Effector memory CD8-positive, alpha-beta T cell (primary cell): ENCODE measurements around the gene CYP1A1.

Experiments used
- ATAC-seq: fragments of 150-1000 bp; cut with Tn5 transposase; replicated peaks from 2 replicates; pipeline ENCODE4 v1.10.0; 2021; ENCODE audit warnings: mild to moderate bottlenecking, moderate library complexity
- DNase-seq, 3 experiments: peaks; one replicate each; pipeline ENCODE4 v3.0.0; 2021
- H3K27ac Mint-ChIP-seq, 2 donors: one replicate each; pipeline ENCODE4 v1.8.0; 2022; ENCODE audit warnings: mild to moderate bottlenecking in 2 of 2, mixed read lengths in 2 of 2, moderate library complexity in 2 of 2
- H3K27me3 Mint-ChIP-seq, 2 donors: one replicate each; pipeline ENCODE4 v1.8.0; 2022; ENCODE audit warnings: mixed read lengths in 2 of 2
- H3K36me3 Mint-ChIP-seq: one replicate; pipeline ENCODE4 v1.8.0; 2022; ENCODE audit warnings: mild to moderate bottlenecking, moderate library complexity, mixed read lengths; ENCODE audit not compliant: insufficient read depth
- H3K4me1 Mint-ChIP-seq, 2 donors: one replicate each; pipeline ENCODE4 v1.8.0; 2022; ENCODE audit warnings: low read depth in 2 of 2, mixed read lengths in 2 of 2
- H3K4me3 Mint-ChIP-seq, 2 donors: one replicate each; pipeline ENCODE4 v1.8.0; 2022; ENCODE audit warnings: mild to moderate bottlenecking in 2 of 2, mixed read lengths in 2 of 2, moderate library complexity in 2 of 2
- H3K9me3 Mint-ChIP-seq, 2 donors: one replicate each; pipeline ENCODE4 v1.8.0; 2022; ENCODE audit warnings: mixed read lengths in 2 of 2
- total RNA-seq, 9 experiments: gene quantifications; one replicate each; lab custom pipeline; 2026; lab: John Stamatoyannopoulos, UW

Gene CYP1A1, protein sequence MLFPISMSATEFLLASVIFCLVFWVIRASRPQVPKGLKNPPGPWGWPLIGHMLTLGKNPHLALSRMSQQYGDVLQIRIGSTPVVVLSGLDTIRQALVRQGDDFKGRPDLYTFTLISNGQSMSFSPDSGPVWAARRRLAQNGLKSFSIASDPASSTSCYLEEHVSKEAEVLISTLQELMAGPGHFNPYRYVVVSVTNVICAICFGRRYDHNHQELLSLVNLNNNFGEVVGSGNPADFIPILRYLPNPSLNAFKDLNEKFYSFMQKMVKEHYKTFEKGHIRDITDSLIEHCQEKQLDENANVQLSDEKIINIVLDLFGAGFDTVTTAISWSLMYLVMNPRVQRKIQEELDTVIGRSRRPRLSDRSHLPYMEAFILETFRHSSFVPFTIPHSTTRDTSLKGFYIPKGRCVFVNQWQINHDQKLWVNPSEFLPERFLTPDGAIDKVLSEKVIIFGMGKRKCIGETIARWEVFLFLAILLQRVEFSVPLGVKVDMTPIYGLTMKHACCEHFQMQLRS
- 0 to 8.7 (median 0.90) reads per million in 9 experiments for total RNA-seq

DNA sequence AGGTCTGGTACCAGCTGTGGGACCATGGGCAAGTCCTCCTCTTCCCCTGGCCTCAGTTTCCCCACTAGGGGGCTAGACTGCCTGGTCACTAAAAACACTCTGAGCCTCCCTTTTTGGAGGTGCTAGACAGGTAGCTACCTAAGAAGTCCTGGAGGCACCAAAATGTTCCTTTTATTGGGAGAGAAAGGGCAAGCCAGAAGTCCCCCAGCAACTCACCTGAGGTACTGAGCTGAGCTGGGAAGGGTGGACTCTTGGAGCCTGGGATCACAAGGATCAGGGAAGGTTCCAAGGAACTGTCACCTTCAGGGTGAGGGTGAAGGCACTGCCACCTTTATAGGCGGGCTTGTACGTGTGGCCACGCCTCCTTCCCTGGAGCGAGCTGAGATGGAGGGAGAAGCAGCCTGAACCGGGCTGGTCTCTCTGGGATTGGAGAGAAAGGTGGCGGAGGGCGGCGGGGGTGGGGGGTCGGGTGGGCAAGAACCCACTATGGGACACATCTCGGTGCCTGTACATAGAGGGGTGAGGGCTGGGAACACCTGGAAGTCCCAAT, at the start of gene CYP1A1:
Gene CYP1A1 (minus strand): TSS at position 304 of the 550 bp plus-strand sequence. CDS start 2,431 bp downstream, outside the sequence.
- H3K36me3 Mint-ChIP-seq: no peaks in the 10 kb centered on the region
- DNase-seq: peak in 1 of 3 experiments; percentile 18
- peak within 1 kb of the TSS; percentile 83 to 85 for H3K4me3 Mint-ChIP-seq
- H3K27me3 Mint-ChIP-seq: peaks cover 18 to 26% of the 10 kb centered on the region in 2 donors
- H3K4me1 Mint-ChIP-seq: peaks cover 11% of the 10 kb centered on the region in 2 donors
- no peaks in the 10 kb centered on the region for H3K9me3 Mint-ChIP-seq
- H3K27ac Mint-ChIP-seq: no peak within 1 kb of the TSS
- peak; percentile 44 for ATAC-seq

GRCh38 chr15:74773731-74774252, 48.5 kb upstream of the CYP1A1 start:
- peak overlapping the region in 1 of 2 donors; percentile 17 for H3K27ac Mint-ChIP-seq
- no peak overlapping the region for H3K4me3 Mint-ChIP-seq
- H3K36me3 Mint-ChIP-seq: peaks cover 8% of the 10 kb centered on the region
- no peak for ATAC-seq
- peaks cover 0 to 5% of the 10 kb centered on the region in 2 donors for H3K27me3 Mint-ChIP-seq
- peaks cover 23 to 34% of the 10 kb centered on the region in 2 donors for H3K4me1 Mint-ChIP-seq
- H3K9me3 Mint-ChIP-seq: no peaks in the 10 kb centered on the region
- DNase-seq: no peak

- Mint-ChIP-seq H3K27ac (peak overlapping the region in 1 of 2 donors; percentile 17), H3K4me3 (no peak overlapping the region), H3K4me1 (peaks cover 22 to 32% of the 10 kb centered on the region in 2 donors), H3K27me3 (peaks cover 0 to 9% of the 10 kb centered on the region in 2 donors), H3K36me3 (peaks cover 7% of the 10 kb centered on the region), H3K9me3 (no peaks in the 10 kb centered on the region)
- no peak for DNase-seq
- ATAC-seq: no peak
Observed at GRCh38 chr15:74773329-74773728, 48.0 kb upstream of the CYP1A1 start.

- Mint-ChIP-seq H3K9me3 (no peaks in the 10 kb centered on the region), H3K27me3 (peaks cover 0 to 28% of the 10 kb centered on the region in 2 donors), H3K4me3 (no peak overlapping the region), H3K27ac (no peak overlapping the region), H3K36me3 (no peaks in the 10 kb centered on the region), H3K4me1 (peaks cover 5 to 13% of the 10 kb centered on the region in 2 donors)
- no peak for ATAC-seq
- no peak for DNase-seq
Observed at GRCh38 chr15:74770211-74770903, 45.0 kb upstream of the CYP1A1 start.

GRCh38 chr15:74769463-74770025, 44.2 kb upstream of the CYP1A1 start:
- peaks cover 5 to 12% of the 10 kb centered on the region in 2 donors for H3K4me1 Mint-ChIP-seq
- H3K36me3 Mint-ChIP-seq: no peaks in the 10 kb centered on the region
- H3K9me3 Mint-ChIP-seq: no peaks in the 10 kb centered on the region
- DNase-seq (no peak), ATAC-seq (no peak)
- no peak overlapping the region for H3K4me3 Mint-ChIP-seq
- H3K27ac Mint-ChIP-seq: no peak overlapping the region
- H3K27me3 Mint-ChIP-seq: peaks cover 0 to 30% of the 10 kb centered on the region in 2 donors

DNA sequence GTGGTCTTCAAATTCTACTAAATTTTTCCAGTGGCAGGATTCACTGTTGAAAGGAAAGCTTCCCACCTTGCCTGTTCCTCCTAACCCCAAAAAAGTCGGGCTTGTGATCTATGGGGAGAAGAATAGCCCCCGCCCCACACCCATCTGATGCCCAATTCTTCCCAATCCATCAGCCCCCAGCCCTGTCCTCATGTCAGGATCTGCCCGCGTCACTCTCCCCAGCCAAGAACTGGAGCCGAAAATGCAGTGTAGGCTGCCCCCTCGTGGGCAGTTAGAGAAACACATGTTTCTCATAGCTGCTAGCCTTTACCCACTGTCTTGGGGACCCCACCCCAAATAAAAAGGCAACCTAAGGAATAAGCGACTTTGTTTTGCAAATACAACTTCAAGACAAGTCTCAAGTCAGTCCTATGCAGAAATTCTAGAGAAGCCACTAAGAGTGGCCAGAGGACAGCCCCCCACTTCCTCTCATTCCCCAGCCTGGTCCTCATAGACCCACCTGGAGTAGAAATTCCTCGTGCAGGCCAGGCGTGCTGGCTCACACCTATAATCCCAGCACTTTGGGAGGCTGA, 43.5 kb upstream of the CYP1A1 start:
- peak; percentile 50 to 58 (median 55) for DNase-seq
- H3K36me3 Mint-ChIP-seq: no peaks in the 10 kb centered on the region
- peaks cover 0 to 36% of the 10 kb centered on the region in 2 donors for H3K27me3 Mint-ChIP-seq
- peak overlapping the region; percentile 30 to 54 for H3K27ac Mint-ChIP-seq
- ATAC-seq: peak; percentile 46
- H3K9me3 Mint-ChIP-seq: no peaks in the 10 kb centered on the region
- H3K4me3 Mint-ChIP-seq: no peak overlapping the region
- H3K4me1 Mint-ChIP-seq: peaks cover 5 to 12% of the 10 kb centered on the region in 2 donors

- Mint-ChIP-seq H3K27ac (peak overlapping the region; percentile 30 to 54), H3K4me3 (no peak overlapping the region), H3K9me3 (no peaks in the 10 kb centered on the region), H3K27me3 (peaks cover under 1 to 43% of the 10 kb centered on the region in 2 donors), H3K4me1 (peaks cover 5 to 12% of the 10 kb centered on the region in 2 donors), H3K36me3 (no peaks in the 10 kb centered on the region)
- DNase-seq (no peak), ATAC-seq (no peak)
Observed at GRCh38 chr15:74768099-74768770, 42.9 kb upstream of the CYP1A1 start.

DNA sequence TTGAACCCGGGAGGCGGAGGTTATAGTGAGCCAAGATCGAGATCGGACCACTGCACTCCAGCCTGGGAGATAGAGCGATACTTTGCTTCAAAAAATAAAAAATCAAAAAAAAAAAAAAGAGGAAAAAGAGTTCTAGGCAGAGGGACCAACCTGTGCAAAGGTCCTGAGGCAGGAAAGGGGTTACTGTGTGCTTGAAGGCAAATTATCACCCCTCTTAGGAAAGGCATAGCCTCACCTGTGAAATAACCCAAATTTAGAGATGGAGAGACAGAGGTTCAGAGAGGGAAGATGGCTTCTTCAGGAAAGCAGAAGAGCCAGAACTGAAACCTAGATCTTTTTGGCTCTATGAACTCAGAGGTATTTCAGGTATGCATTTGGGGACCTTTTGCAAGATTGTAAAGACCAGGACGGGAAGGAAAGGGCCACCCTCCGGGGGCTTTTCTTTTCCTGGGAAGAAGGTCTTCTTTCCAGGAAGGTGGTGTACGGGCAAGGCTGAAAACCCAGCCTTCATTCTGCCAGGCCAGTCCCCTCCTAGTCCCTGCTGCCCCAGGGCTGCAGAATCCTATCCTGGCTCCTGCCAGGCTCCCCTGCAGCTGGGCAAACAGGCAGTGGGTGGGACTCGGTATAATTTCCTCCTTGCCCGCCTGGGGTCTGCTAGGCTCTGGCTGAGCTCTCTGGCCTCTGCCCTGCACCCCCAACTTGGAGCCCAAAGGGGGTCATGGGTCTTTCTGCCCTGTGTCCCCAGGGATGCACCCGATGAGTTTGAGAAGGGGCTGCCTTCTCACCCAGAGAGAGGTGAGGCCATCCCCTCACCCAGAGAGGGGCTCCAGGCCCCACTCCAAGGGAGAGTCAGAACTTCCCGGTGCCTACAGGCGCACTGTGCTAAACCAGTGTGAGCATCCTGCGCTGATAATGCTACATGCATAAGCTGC, 42.1 kb upstream of the CYP1A1 start:
- peaks cover 7 to 50% of the 10 kb centered on the region in 2 donors for H3K27me3 Mint-ChIP-seq
- H3K36me3 Mint-ChIP-seq: no peaks in the 10 kb centered on the region
- H3K4me3 Mint-ChIP-seq: no peak overlapping the region
- peaks cover 5 to 12% of the 10 kb centered on the region in 2 donors for H3K4me1 Mint-ChIP-seq
- DNase-seq: no peak
- no peak for ATAC-seq
- no peak overlapping the region for H3K27ac Mint-ChIP-seq
- H3K9me3 Mint-ChIP-seq: no peaks in the 10 kb centered on the region

DNA sequence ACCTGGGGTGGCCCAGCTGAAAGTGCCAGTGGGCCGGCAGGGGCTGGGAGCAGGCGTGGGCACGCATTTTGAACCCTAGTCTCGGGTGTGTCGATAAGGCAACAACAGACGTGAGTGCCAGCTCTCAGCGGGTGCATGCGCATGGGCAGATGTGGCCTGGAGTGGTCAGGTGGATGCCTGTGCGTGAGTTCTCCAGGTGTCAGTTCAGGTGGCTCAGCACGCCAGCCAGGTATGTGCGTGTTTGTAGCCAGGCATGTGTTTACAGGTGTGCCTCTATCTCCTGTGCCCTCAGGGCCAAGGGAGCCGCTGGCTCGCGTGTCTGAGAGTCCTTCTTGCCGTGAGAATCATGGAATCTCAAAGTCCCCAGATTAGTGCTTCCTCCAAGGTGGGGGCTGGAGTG, 38.1 kb upstream of the CYP1A1 start:
- Mint-ChIP-seq H3K4me1 (no peaks in the 10 kb centered on the region), H3K27me3 (peaks cover 7 to 50% of the 10 kb centered on the region in 2 donors), H3K4me3 (no peak overlapping the region), H3K9me3 (no peaks in the 10 kb centered on the region), H3K27ac (no peak overlapping the region), H3K36me3 (peaks cover 4% of the 10 kb centered on the region)
- DNase-seq (no peak), ATAC-seq (no peak)

DNA sequence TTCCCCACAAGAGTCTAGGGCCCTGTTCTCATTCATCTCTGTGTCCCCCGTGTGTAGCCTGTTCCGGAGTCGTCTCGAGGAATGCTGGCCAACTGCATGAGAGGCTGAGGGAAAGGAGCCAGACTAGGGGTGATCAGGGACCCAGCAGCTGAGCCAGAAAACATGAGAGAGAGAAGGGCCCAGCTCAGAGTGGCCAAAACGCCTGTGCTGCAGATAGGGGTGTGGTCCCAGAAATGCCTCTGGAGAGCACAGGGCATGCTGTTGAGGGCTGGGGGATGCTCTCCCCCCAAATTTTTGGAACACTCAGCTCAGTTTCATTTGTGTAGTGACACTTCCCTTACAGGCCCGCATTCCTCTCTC, 37.4 kb upstream of the CYP1A1 start:
- H3K27me3 Mint-ChIP-seq: peaks cover 7 to 49% of the 10 kb centered on the region in 2 donors
- no peak overlapping the region for H3K4me3 Mint-ChIP-seq
- H3K36me3 Mint-ChIP-seq: peaks cover 4% of the 10 kb centered on the region
- ATAC-seq: no peak
- no peak overlapping the region for H3K27ac Mint-ChIP-seq
- no peaks in the 10 kb centered on the region for H3K4me1 Mint-ChIP-seq
- H3K9me3 Mint-ChIP-seq: no peaks in the 10 kb centered on the region
- no peak for DNase-seq

- DNase-seq (no peak), ATAC-seq (no peak)
- peaks cover 4% of the 10 kb centered on the region for H3K36me3 Mint-ChIP-seq
- H3K4me1 Mint-ChIP-seq: no peaks in the 10 kb centered on the region
- H3K4me3 Mint-ChIP-seq: no peak overlapping the region
- no peaks in the 10 kb centered on the region for H3K9me3 Mint-ChIP-seq
- H3K27me3 Mint-ChIP-seq: peaks cover 15 to 38% of the 10 kb centered on the region in 2 donors
- H3K27ac Mint-ChIP-seq: no peak overlapping the region
Observed at GRCh38 chr15:74758736-74759135, 33.4 kb upstream of the CYP1A1 start.
